HepG2 (cell line): Measurements from ENCODE around the gene PDRG1. TPM values are rescaled to one million over a fixed set of nuclear protein-coding genes. Genes with fewer than 3 reads are reported as not detected.

Source experiments
- CEBPZ ChIP-seq: IDR thresholded peaks from 2 replicates; pipeline ENCODE4 v1.6.1; 2012; ENCODE audit warnings: low read length, improper control_type of control experiment
- HMG20B ChIP-seq: conservative IDR thresholded peaks from 2 replicates; pipeline ENCODE4 v1.6.1; 2016; ENCODE audit warnings: missing genetic modification reagents, missing compliant biosample characterization
- HNRNPK ChIP-seq: fragments of 200-400 bp; formaldehyde crosslinking; IDR thresholded peaks from 2 replicates; pipeline ENCODE4 v1.6.1; 2018; ENCODE audit warnings: low read length, low read depth, moderate library complexity, mild to moderate bottlenecking; ENCODE audit not compliant: poor library complexity, severe bottlenecking
- HOXA3 ChIP-seq: sonication (generic); formaldehyde crosslinking; IDR thresholded peaks from 2 replicates; pipeline ENCODE4 v1.5.0; 2020; ENCODE audit warnings: missing genetic modification reagents
- MTA3 ChIP-seq: sonication (generic); formaldehyde crosslinking; IDR thresholded peaks from 2 replicates; pipeline ENCODE4 v1.4.0; 2020; ENCODE audit warnings: missing genetic modification reagents
- NR3C1 ChIP-seq: sonication (generic); formaldehyde crosslinking; IDR thresholded peaks from 2 replicates; pipeline ENCODE4 v1.4.0; 2020; ENCODE audit warnings: missing genetic modification reagents
- ONECUT2 ChIP-seq: sonication (generic); formaldehyde crosslinking; IDR thresholded peaks from 2 replicates; pipeline ENCODE4 v1.4.0; 2020; ENCODE audit warnings: missing genetic modification reagents
- RERE ChIP-seq: IDR thresholded peaks from 2 replicates; pipeline ENCODE4 v1.6.1; 2016; ENCODE audit warnings: low read depth, missing genetic modification reagents, missing compliant biosample characterization
- SKI ChIP-seq: fragments of 450-650 bp; IDR thresholded peaks from one replicate; pipeline ENCODE4 v1.6.1; 2018; ENCODE audit warnings: mild to moderate bottlenecking; ENCODE audit not compliant: partially characterized antibody
- ZNF160 ChIP-seq: sonication (generic); formaldehyde crosslinking; IDR thresholded peaks from 2 replicates; pipeline ENCODE4 v1.8.0; 2022; ENCODE audit warnings: mild to moderate bottlenecking, inconsistent platforms, missing genetic modification reagents
- ZNF17 ChIP-seq: sonication (generic); formaldehyde crosslinking; IDR thresholded peaks from 2 replicates; pipeline ENCODE4 v1.5.0; 2020; ENCODE audit warnings: mild to moderate bottlenecking, missing genetic modification reagents
- ZNF251 ChIP-seq: sonication (generic); formaldehyde crosslinking; IDR thresholded peaks from 2 replicates; pipeline ENCODE4 v1.9.0; 2021; ENCODE audit warnings: mild to moderate bottlenecking, missing genetic modification reagents
- ZNF432 ChIP-seq: sonication (generic); formaldehyde crosslinking; IDR thresholded peaks from 2 replicates; pipeline ENCODE4 v1.5.0; 2020; ENCODE audit warnings: missing genetic modification reagents, mild to moderate bottlenecking, borderline replicate concordance
- ZNF598 ChIP-seq: sonication (generic); formaldehyde crosslinking; IDR thresholded peaks from 2 replicates; pipeline ENCODE4 v1.5.1; 2020; ENCODE audit warnings: mild to moderate bottlenecking, missing genetic modification reagents, borderline replicate concordance
- polyA plus RNA-seq, 8 experiments: library from polyadenylated mRNA; depleted of rRNA in 3 of 8; stranded (reverse) in 7 of 8; unstranded in 1 of 8; fragments of >200 nt; fragmentation: Illumina TruSeq in 4 of 8; extraction: Trizol in 4 of 8; gene quantifications; 2 replicates each; pipeline versions ENCODE4 v1.2.1 to v1.2.3, GENCODE V29; 2011 to 2016; ENCODE audit warnings: low read depth in 4 of 8, missing spikeins in 1 of 8, mixed read lengths in 1 of 8; ENCODE audit not compliant: insufficient read depth in 1 of 8
- total RNA-seq, 5 experiments: library from RNA; depleted of rRNA; stranded (reverse); fragments of >200 nt; fragmentation: Illumina TruSeq; extraction: Trizol; gene quantifications; 2 replicates each; pipeline ENCODE4 v1.2.3, GENCODE V29; 2016; ENCODE audit warnings: low read depth in 1 of 5
- TF ChIP-seq, protein P1 (sequence below): sonication (generic); formaldehyde crosslinking; IDR thresholded peaks from 2 replicates; pipeline ENCODE4 v1.5.0; 2020; ENCODE audit warnings: missing genetic modification reagents
- TF ChIP-seq, protein P2 (sequence below): sonication (generic); formaldehyde crosslinking; IDR thresholded peaks from 2 replicates; pipeline ENCODE4 v1.5.1; 2020; ENCODE audit warnings: mild to moderate bottlenecking, moderate library complexity, missing genetic modification reagents
- TF ChIP-seq, protein P3 (sequence below): IDR thresholded peaks from 2 replicates; pipeline ENCODE4 v1.6.1; 2016; ENCODE audit warnings: mild to moderate bottlenecking, missing biosample characterization, missing genetic modification reagents

Gene PDRG1
- total and polyA plus RNA-seq, 2 of the 13 experiments (the other 11 are each of a cell fraction or from before 2014, with no cell fraction given) = 16.6 to 18.0 TPM

DNA sequence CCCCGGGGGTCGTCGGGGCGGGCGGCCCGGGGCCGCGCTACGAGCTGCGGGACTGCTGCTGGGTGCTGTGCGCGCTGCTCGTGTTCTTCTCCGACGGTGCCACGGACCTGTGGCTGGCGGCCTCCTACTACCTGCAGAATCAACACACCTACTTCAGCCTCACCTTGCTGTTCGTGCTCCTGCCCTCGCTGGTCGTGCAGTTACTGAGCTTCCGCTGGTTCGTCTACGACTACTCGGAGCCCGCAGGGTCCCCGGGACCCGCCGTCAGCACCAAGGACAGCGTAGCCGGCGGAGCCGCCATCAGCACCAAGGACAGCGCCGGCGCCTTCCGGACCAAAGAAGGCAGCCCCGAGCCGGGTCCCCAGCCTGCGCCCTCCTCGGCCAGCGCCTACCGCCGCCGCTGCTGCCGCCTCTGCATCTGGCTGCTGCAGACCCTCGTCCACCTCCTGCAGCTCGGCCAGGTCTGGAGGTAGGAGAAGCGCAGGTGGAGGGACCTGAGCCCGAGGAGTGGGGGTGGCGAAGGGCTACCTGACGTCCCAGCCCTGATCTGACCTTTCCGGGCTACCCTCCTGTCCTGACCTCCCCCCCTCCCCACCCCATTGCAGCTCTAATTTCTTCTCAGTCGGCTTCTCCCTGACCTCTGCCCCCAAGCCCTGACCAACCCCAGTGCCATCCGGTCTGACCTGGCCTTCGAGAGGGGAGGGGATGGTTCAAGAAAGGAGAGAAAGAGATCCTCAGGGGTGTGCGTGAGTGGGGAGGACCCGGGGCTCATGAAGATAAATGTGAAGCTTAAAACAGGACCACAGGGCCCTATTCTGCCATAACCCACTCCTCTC, 16.7 kb upstream of the PDRG1 start (continued):
- TF ChIP-seq RERE (CRISPR knock-in tag) (peak; percentile 100), HNRNPK (peak; percentile 78), ZNF598 (peak; percentile 100), MTA3 (CRISPR knock-in tag) (peak; percentile 100), CEBPZ (no peak), ZNF160 (peak; percentile 100), ZNF17 (CRISPR knock-in tag) (peak; percentile 100), ZNF251 (CRISPR knock-in tag) (peak; percentile 100), HMG20B (CRISPR knock-in tag) (peak; percentile 100), ONECUT2 (CRISPR knock-in tag) (peak; percentile 99), HOXA3 (CRISPR knock-in tag) (peak; percentile 100), SKI (peak; percentile 86), ZNF432 (CRISPR knock-in tag) (peak; percentile 100), NR3C1 (CRISPR knock-in tag) (peak; percentile 100)
- TF ChIP-seq, protein P1, sequence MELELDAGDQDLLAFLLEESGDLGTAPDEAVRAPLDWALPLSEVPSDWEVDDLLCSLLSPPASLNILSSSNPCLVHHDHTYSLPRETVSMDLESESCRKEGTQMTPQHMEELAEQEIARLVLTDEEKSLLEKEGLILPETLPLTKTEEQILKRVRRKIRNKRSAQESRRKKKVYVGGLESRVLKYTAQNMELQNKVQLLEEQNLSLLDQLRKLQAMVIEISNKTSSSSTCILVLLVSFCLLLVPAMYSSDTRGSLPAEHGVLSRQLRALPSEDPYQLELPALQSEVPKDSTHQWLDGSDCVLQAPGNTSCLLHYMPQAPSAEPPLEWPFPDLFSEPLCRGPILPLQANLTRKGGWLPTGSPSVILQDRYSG (CRISPR knock-in tag) = peak; percentile 100
- TF ChIP-seq, protein P2, sequence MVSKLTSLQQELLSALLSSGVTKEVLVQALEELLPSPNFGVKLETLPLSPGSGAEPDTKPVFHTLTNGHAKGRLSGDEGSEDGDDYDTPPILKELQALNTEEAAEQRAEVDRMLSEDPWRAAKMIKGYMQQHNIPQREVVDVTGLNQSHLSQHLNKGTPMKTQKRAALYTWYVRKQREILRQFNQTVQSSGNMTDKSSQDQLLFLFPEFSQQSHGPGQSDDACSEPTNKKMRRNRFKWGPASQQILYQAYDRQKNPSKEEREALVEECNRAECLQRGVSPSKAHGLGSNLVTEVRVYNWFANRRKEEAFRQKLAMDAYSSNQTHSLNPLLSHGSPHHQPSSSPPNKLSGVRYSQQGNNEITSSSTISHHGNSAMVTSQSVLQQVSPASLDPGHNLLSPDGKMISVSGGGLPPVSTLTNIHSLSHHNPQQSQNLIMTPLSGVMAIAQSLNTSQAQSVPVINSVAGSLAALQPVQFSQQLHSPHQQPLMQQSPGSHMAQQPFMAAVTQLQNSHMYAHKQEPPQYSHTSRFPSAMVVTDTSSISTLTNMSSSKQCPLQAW (CRISPR knock-in tag) = peak; percentile 100
- TF ChIP-seq, protein P3, sequence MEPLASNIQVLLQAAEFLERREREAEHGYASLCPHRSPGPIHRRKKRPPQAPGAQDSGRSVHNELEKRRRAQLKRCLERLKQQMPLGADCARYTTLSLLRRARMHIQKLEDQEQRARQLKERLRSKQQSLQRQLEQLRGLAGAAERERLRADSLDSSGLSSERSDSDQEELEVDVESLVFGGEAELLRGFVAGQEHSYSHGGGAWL = peak; percentile 100
